PC-9 (cell line): ENCODE results near the gene SLC24A1. TPM values are rescaled to one million over a fixed set of nuclear protein-coding genes. Genes with fewer than 3 reads are reported as not detected.

Experiments used
- BruUV-seq: library from RNA; stranded (reverse); fragments of 400-500 nt; replicated peaks from 2 replicates; lab custom pipeline; 2021; lab: Mats Ljungman, UMichigan
- CTCF ChIA-PET: fragments of 300-600 bp; sonication (Branson Sonifier 250); formaldehyde crosslinking; loops from one replicate; lab custom pipeline; 2022; ENCODE audit warnings: antibody characterized with exemption; lab: Charles Lee
- POLR2A ChIA-PET: fragments of 300-600 bp; sonication (Branson Sonifier 250); formaldehyde crosslinking; loops from one replicate; lab custom pipeline; 2022; ENCODE audit warnings: antibody characterized with exemption; ENCODE audit not compliant: unreplicated experiment; lab: Charles Lee
- DNase-seq, 2 experiments: peaks; one replicate each; pipeline versions ENCODE4 v3.0.0 to v3.0.0-alpha.2; 2015 to 2022; ENCODE audit warnings: mixed read lengths in 1 of 2
- H2AFZ ChIP-seq: fragments of 200-600 bp; sonication (generic); 2 replicates; pipeline ENCODE4 v1.8.1; 2017; ENCODE audit warnings: antibody characterized with exemption
- H3F3A ChIP-seq: fragments of 200-600 bp; sonication (generic); 2 replicates; pipeline ENCODE4 v1.8.1; 2017; ENCODE audit warnings: antibody characterized with exemption, mild to moderate bottlenecking, low read depth; ENCODE audit not compliant: insufficient read depth
- H3K27ac ChIP-seq: fragments of 200-600 bp; sonication (generic); 2 replicates; pipeline ENCODE4 v1.6.1; 2016; ENCODE audit warnings: mixed run types
- H3K27me3 ChIP-seq: fragments of 200-600 bp; sonication (generic); 2 replicates; pipeline ENCODE4 v1.6.1; 2016; ENCODE audit warnings: low read depth, mixed run types; ENCODE audit not compliant: insufficient read depth
- H3K36me3 ChIP-seq: fragments of 200-600 bp; sonication (generic); 2 replicates; pipeline ENCODE4 v1.6.1; 2016; ENCODE audit warnings: low read depth, mixed run types
- H3K4me1 ChIP-seq: fragments of 200-600 bp; sonication (generic); replicated peaks from 2 replicates; pipeline ENCODE4 v1.6.1; 2016; ENCODE audit warnings: mixed run types; ENCODE audit not compliant: insufficient read depth
- H3K4me2 ChIP-seq: fragments of 200-600 bp; sonication (generic); 2 replicates; pipeline ENCODE4 v1.6.1; 2017; ENCODE audit warnings: mixed run types
- H3K4me3 ChIP-seq: fragments of 200-600 bp; sonication (generic); 2 replicates; pipeline ENCODE4 v1.6.1; 2016; ENCODE audit warnings: mixed run types
- H3K79me2 ChIP-seq: fragments of 200-600 bp; sonication (generic); 2 replicates; pipeline ENCODE4 v1.6.1; 2017; ENCODE audit warnings: low read depth, mixed run types
- H3K9me2 ChIP-seq: fragments of 200-600 bp; sonication (generic); 2 replicates; pipeline ENCODE4 v1.8.1; 2017; ENCODE audit warnings: mild to moderate bottlenecking; ENCODE audit not compliant: insufficient read depth
- H3K9me3 ChIP-seq: fragments of 200-600 bp; sonication (generic); 2 replicates; pipeline ENCODE4 v1.8.1; 2016; ENCODE audit warnings: low read depth; ENCODE audit not compliant: insufficient read depth
- H4K20me1 ChIP-seq: fragments of 200-600 bp; sonication (generic); 2 replicates; pipeline ENCODE4 v1.8.1; 2017; ENCODE audit not compliant: insufficient read depth
- EZH2 ChIP-seq: fragments of 200-600 bp; sonication (generic); IDR thresholded peaks from 2 replicates; pipeline ENCODE4 v1.8.0; 2017; ENCODE audit warnings: antibody characterized with exemption, low read depth
- intact Hi-C: fragments of 100-400 bp; cut with micrococcal nuclease; formaldehyde crosslinking; loops from one replicate; pipeline ENCODE4 v1.10.0; 2022; ENCODE audit not compliant: unreplicated experiment
- total RNA-seq: library from RNA; stranded (reverse); gene quantifications from 2 replicates; pipeline ENCODE4 v1.2.3, GENCODE V29; 2021
- TF ChIP-seq, protein P1 (sequence below): fragments of 200-600 bp; sonication (generic); conservative IDR thresholded peaks from 2 replicates; pipeline ENCODE4 v1.6.1; 2017; ENCODE audit warnings: mixed run types, antibody characterized with exemption, mild to moderate bottlenecking, moderate library complexity

The SLC24A1 gene
- total RNA-seq, 1 experiment from 2014 or later = 22.5 TPM

DNA sequence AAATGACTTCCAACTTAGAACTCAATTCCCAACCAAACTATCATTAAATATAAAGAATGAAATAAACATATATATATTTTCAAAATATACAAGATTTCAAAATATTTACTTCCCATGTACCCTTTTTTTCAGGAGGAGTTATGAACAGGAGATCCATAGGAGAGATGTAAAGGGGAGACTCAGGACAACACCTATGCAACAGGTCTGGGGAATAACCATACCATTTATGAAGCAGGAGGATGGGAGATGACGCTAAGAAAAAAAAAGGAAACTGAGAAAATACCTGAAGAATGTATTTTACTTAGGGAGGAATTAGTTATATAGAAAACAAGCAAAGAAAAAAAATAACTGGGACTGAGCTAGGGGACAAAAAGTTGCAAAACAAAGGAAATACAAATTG, 34.6 kb upstream of the SLC24A1 start:
- Histone ChIP-seq H3K27ac (no peak overlapping the region), H3K79me2 (no peaks in the 10 kb centered on the region), H3K9me2 (no peaks in the 10 kb centered on the region), H3F3A (no peaks in the 10 kb centered on the region), H3K4me1 (no peaks in the 10 kb centered on the region), H3K27me3 (no peaks in the 10 kb centered on the region), H2AFZ (no peak overlapping the region), H3K4me2 (no peak overlapping the region), H4K20me1 (no peaks in the 10 kb centered on the region), H3K36me3 (peaks cover 4% of the 10 kb centered on the region; the same call in 1 of the 2 replicates), H3K9me3 (no peaks in the 10 kb centered on the region), H3K4me3 (no peak overlapping the region)
- ChIA-PET POLR2A (no interaction called here), CTCF (no interaction called here)
- TF ChIP-seq, protein P1, sequence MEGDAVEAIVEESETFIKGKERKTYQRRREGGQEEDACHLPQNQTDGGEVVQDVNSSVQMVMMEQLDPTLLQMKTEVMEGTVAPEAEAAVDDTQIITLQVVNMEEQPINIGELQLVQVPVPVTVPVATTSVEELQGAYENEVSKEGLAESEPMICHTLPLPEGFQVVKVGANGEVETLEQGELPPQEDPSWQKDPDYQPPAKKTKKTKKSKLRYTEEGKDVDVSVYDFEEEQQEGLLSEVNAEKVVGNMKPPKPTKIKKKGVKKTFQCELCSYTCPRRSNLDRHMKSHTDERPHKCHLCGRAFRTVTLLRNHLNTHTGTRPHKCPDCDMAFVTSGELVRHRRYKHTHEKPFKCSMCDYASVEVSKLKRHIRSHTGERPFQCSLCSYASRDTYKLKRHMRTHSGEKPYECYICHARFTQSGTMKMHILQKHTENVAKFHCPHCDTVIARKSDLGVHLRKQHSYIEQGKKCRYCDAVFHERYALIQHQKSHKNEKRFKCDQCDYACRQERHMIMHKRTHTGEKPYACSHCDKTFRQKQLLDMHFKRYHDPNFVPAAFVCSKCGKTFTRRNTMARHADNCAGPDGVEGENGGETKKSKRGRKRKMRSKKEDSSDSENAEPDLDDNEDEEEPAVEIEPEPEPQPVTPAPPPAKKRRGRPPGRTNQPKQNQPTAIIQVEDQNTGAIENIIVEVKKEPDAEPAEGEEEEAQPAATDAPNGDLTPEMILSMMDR = no peak
- TF ChIP-seq EZH2 = no peak
- intact Hi-C loops = no loop called here
- no peak for DNase-seq
- BruUV-seq = no TSS peak

DNA sequence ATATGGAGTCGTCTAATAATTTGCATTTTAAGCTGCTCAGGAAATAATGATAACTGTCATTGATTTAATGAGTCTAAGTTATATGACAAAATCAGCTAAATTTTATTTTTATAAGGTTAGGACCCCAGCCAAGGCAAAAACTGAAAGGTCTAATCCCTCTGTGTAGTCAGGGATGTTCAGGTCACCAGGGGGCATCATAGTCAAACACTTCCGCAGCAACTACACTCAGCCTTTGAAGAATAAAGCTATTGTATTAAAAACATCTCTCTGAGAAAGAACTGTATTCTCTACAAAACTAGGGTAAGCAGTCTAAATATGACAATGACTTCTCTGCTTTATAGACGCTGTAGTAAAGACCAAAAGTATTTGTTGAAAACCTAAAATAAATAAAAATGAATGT, 25.8 kb upstream of the SLC24A1 start:
- DNase-seq = no peak
- peaks cover 12% of the 10 kb centered on the region; the same call in 1 of the 2 replicates for H3K36me3 ChIP-seq
- TF ChIP-seq, protein P1 = no peak
- no peak for TF ChIP-seq EZH2
- intact Hi-C loops = no loop called here
- no peak overlapping the region for H2AFZ ChIP-seq
- no peaks in the 10 kb centered on the region for H4K20me1 ChIP-seq
- no peak overlapping the region for H3K4me3 ChIP-seq
- no peaks in the 10 kb centered on the region for H3K79me2 ChIP-seq
- POLR2A ChIA-PET = interaction anchor here (0.7 kb wide), 1 partner anchor 86 kb away, joined by 3 read pairs; no protein-coding TSS in a partner anchor
- CTCF ChIA-PET = no interaction called here
- H3K4me1 ChIP-seq = no peaks in the 10 kb centered on the region
- H3K9me3 ChIP-seq = no peaks in the 10 kb centered on the region
- no TSS peak for BruUV-seq
- no peak overlapping the region for H3K27ac ChIP-seq
- no peak overlapping the region for H3K4me2 ChIP-seq
- no peaks in the 10 kb centered on the region for H3F3A ChIP-seq
- H3K9me2 ChIP-seq = no peaks in the 10 kb centered on the region
- H3K27me3 ChIP-seq = no peaks in the 10 kb centered on the region

GRCh38 chr15:65598468-65598867, 23.3 kb upstream of the SLC24A1 start:
- CTCF ChIA-PET = no interaction called here
- POLR2A ChIA-PET = no interaction called here
- Histone ChIP-seq H3K36me3 (peaks cover 12% of the 10 kb centered on the region; the same call in 1 of the 2 replicates), H3K4me3 (no peak overlapping the region), H3K4me1 (no peaks in the 10 kb centered on the region), H3F3A (no peaks in the 10 kb centered on the region), H3K27me3 (no peaks in the 10 kb centered on the region), H4K20me1 (no peaks in the 10 kb centered on the region), H3K9me3 (no peaks in the 10 kb centered on the region), H3K9me2 (no peaks in the 10 kb centered on the region), H3K4me2 (no peak overlapping the region), H3K79me2 (no peaks in the 10 kb centered on the region), H2AFZ (no peak overlapping the region), H3K27ac (0 out of 2 replicates have a peak overlapping the region, but pooled peaks have one; percentile 22)
- no peak for DNase-seq
- TF ChIP-seq, protein P1 = no peak
- TF ChIP-seq EZH2 = no peak
- intact Hi-C loops = no loop called here
- BruUV-seq = no TSS peak
